Heart left ventricle (tissue), 16 donors: Measurements from ENCODE around the gene ASPDH. TPM values are rescaled to one million over a fixed set of nuclear protein-coding genes. Genes with fewer than 3 reads are reported as not detected.
A peak's percentile ranks its signal among the peaks of the same experiment; 100 is the strongest.

ENCODE experiments used
- ATAC-seq, 4 donors: fragments of 200-7000 bp; cut with Tn5 transposase; one replicate each; pipeline ENCODE4 v1.9.1; 2020 to 2022; ENCODE audit warnings: moderate library complexity in 4 of 4, mild to moderate bottlenecking in 3 of 4, moderate number of reproducible peaks in 1 of 4
- DNase-seq, 5 donors: peaks; one replicate each; pipeline ENCODE4 v3.0.0-alpha.2; 2020
- H3K27ac ChIP-seq, 12 donors: fragments of 200-600 bp; sonication (generic) in 4 of 12; one replicate each; pipeline versions ENCODE4 v1.5.0 to v1.8.0; 2016 to 2022; ENCODE audit warnings: mild to moderate bottlenecking in 2 of 12
- H3K27me3 ChIP-seq, 9 donors: fragments of 200-600 bp; sonication (generic) in 2 of 9; one replicate each; pipeline versions ENCODE4 v1.5.1 to v1.8.0; 2016 to 2022; ENCODE audit warnings: mild to moderate bottlenecking in 3 of 9
- H3K36me3 ChIP-seq, 9 donors: fragments of 200-600 bp; sonication (generic) in 2 of 9; one replicate each; pipeline versions ENCODE4 v1.5.0 to v1.8.0; 2018 to 2022; ENCODE audit warnings: mild to moderate bottlenecking in 2 of 9
- H3K4me1 ChIP-seq, 12 donors: fragments of 200-600 bp; sonication (generic) in 4 of 12; one replicate each; pipeline versions ENCODE4 v1.5.0 to v1.8.0; 2016 to 2022; ENCODE audit warnings: mild to moderate bottlenecking in 3 of 12
- H3K4me3 ChIP-seq, 12 donors: fragments of 200-600 bp; sonication (generic) in 4 of 12; one replicate each; pipeline versions ENCODE4 v1.5.0 to v1.8.0; 2017 to 2022; ENCODE audit warnings: mild to moderate bottlenecking in 9 of 12, moderate library complexity in 4 of 12
- H3K9me3 ChIP-seq, 12 donors: fragments of 200-600 bp; sonication (generic) in 4 of 12; one replicate each; pipeline versions ENCODE4 v1.5.0 to v1.8.0; 2016 to 2022; ENCODE audit warnings: mild to moderate bottlenecking in 1 of 12
- POLR2A ChIP-seq, 2 donors: fragments of 450-650 bp; IDR thresholded peaks; one replicate each; pipeline ENCODE4 v1.6.1; 2017; ENCODE audit warnings: antibody characterized with exemption in 2 of 2, mild to moderate bottlenecking in 2 of 2, moderate library complexity in 2 of 2
- WGBS, 4 donors: extraction: QIAGEN DNeasy Blood & Tissue Kit in 2 of 4; methylation state at CpG; one replicate each; pipeline versions ENCODE4 v1.1.5 to v1.1.7; 2013 to 2018; 5-methylcytosine and 5-hydroxymethylcytosine counted together
- intact Hi-C, 10 donors: fragments of 100-400 bp; cut with DNase I; formaldehyde crosslinking; loops; one replicate each; pipeline versions ENCODE4 v1.11.1 to v1.14.2; 2022
- polyA plus RNA-seq, 2 donors: library from polyadenylated mRNA; stranded (reverse); fragments of 200-250 nt; gene quantifications; one replicate each; pipeline ENCODE4 v1.2.3, GENCODE V29; 2013
- total RNA-seq, 9 donors: library from RNA; depleted of rRNA in 2 of 9; stranded (reverse); fragments of >200 nt in 2 of 9; fragmentation: NEBNext Ultra II Directional in 3 of 9; extraction: Animal tissue kit (Norgen Biotek cat#: 25700) in 3 of 9; gene quantifications; one replicate each; pipeline versions ENCODE4 v1.1.0 to v1.2.4, GENCODE V29; 2016 to 2023
- TF ChIP-seq, protein P1 (sequence below), 12 donors: fragments of 200-600 bp; sonication (generic) in 4 of 12; IDR thresholded peaks; one replicate each; pipeline versions ENCODE4 v1.5.0 to v1.8.0; 2018 to 2022; ENCODE audit warnings: antibody characterized with exemption in 12 of 12, mild to moderate bottlenecking in 5 of 12
- donor health status: ischemic (EF 13 %, LVEDD 7.1; RV severe dilation, severe dysfunction).
- donor health status: healthy with polysubstance abuse.
- donor health status: DM: no; HTN: yes; CAD: no.
- donor health status: DM: no; HTN: no; CAD: no.
- donor health status: ischemic (EF 25% LVEDD 6.9; RV normal size, moderate dysfunction).
- donor health status: ischemic (EF 25% LVEDD 5.7; RV mildly dilated, moderate dysfunction).
- donor health status: healthy.
- donor health status: DM: yes; HTN: yes; CAD: no.
- donor health status: ischemic (EF 35%, LVEDD 5.7; RV mildly dilated, moderate dysfunction).
- donor health status: nonischemic (EF 11% LVEDD 7.7; RV severe dilation, severe dysfunction).
- donor health status: DM: yes; HTN: yes; CAD: no.
- donor health status: PGD.
- donor health status: ischemic (EF 29% LVEDD 5.4; RV normal size, mild dysfunction).
- donor health status: nonischemic (EF 23%, LVEDD 6.1; RV moderate dilation, normal function).

The ASPDH gene
- total and polyA plus RNA-seq, 11 donors, result not detected

DNA sequence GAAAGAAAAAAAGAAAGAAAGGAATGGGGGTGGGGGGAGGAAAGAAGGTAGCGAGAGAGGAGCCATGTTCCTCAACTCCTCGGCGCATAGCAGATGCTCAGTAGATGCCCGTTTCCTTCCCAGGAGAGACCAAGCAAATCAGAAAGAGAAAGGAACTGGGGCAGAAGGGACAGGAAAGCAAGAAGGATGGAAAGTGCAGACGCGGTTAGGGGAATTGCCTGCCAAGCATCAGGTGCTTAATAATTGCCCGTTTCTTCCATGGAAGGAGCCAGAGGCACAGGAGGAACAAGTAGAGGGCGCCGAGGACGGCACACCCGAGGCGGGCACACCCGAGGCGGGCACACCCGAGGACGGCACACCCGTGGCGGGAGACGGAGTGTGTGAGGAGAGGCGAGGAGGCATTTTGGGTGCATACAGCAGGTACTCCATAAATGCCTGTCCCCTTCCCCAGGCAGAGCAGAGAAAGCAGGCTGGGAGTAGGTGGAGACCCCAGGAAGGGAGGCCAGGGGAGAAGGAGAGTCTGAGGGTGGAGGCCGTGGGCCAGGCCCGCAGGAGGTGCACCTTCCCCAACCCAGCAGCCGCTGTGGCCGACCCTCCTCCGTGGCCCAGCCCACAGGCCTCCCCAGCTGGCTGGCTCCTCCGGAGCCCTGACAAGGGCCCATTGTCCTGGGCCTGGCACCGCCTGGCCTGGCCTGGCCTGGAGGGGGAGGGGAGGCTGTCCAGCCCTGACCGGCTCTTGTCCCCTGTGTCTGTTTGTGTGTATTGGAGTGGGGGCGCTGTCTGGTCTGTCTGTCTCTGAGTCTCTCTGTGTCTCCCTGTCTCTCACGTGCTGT, 17.3 kb downstream of the ASPDH start:
- no peaks in the 10 kb centered on the region for H3K27me3 ChIP-seq
- TF ChIP-seq POLR2A (IDR thresholded peaks at IDR 0.05), result peak in 1 of 2 donors; percentile 78
- TF ChIP-seq, protein P1, sequence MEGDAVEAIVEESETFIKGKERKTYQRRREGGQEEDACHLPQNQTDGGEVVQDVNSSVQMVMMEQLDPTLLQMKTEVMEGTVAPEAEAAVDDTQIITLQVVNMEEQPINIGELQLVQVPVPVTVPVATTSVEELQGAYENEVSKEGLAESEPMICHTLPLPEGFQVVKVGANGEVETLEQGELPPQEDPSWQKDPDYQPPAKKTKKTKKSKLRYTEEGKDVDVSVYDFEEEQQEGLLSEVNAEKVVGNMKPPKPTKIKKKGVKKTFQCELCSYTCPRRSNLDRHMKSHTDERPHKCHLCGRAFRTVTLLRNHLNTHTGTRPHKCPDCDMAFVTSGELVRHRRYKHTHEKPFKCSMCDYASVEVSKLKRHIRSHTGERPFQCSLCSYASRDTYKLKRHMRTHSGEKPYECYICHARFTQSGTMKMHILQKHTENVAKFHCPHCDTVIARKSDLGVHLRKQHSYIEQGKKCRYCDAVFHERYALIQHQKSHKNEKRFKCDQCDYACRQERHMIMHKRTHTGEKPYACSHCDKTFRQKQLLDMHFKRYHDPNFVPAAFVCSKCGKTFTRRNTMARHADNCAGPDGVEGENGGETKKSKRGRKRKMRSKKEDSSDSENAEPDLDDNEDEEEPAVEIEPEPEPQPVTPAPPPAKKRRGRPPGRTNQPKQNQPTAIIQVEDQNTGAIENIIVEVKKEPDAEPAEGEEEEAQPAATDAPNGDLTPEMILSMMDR (IDR thresholded peaks at IDR 0.05), result peak in 3 of 12 donors; percentile 10 to 17 (median 13)
- H3K4me1 ChIP-seq, result peaks cover 0 to 9% (median 0%) of the 10 kb centered on the region in 12 donors
- peak; percentile 38 to 61 (median 56) for ATAC-seq
- DNase-seq, result peak; percentile 71 to 89 (median 79)
- peak overlapping the region in 4 of 12 donors; percentile 20 to 61 (median 44) for H3K4me3 ChIP-seq
- intact Hi-C loops, result no loop called here
- WGBS, 4 donors, result 33 to 48% (median 44%) methylated on average over 29 to 30 of the region's 30 CpGs
- peak overlapping the region in 7 of 12 donors; percentile 27 to 85 (median 58) for H3K27ac ChIP-seq
- H3K36me3 ChIP-seq, result no peaks in the 10 kb centered on the region
- no peaks in the 10 kb centered on the region for H3K9me3 ChIP-seq

- intact Hi-C loops, result no loop called here
- DNase-seq (no peak), ATAC-seq (peak in 2 of 4 donors; percentile 0 to 1)
- no peaks in the 10 kb centered on the region for H3K27me3 ChIP-seq
- TF ChIP-seq, protein P1 (IDR thresholded peaks at IDR 0.05), result no peak
- no peak for TF ChIP-seq POLR2A (IDR thresholded peaks at IDR 0.05)
- peaks cover 0 to 18% (median 0%) of the 10 kb centered on the region in 12 donors for H3K4me1 ChIP-seq
- H3K27ac ChIP-seq, result peak overlapping the region in 1 of 12 donors; percentile 51
- H3K36me3 ChIP-seq, result no peaks in the 10 kb centered on the region
- WGBS, 4 donors, result 53 to 56% (median 54%) methylated on average over 5 of the region's 5 CpGs
- H3K9me3 ChIP-seq, result no peaks in the 10 kb centered on the region
- H3K4me3 ChIP-seq, result no peak overlapping the region
Measured at GRCh38 chr19:50495020-50495531, 18.6 kb downstream of the ASPDH start.

- DNase-seq, result peak in 3 of 5 donors; percentile 29 to 48 (median 41)
- Histone ChIP-seq H3K27me3 (no peaks in the 10 kb centered on the region), H3K27ac (no peak overlapping the region), H3K4me3 (no peak overlapping the region), H3K9me3 (no peaks in the 10 kb centered on the region), H3K4me1 (peaks cover 0 to 18% (median 0%) of the 10 kb centered on the region in 12 donors), H3K36me3 (no peaks in the 10 kb centered on the region)
- no peak for TF ChIP-seq POLR2A (IDR thresholded peaks at IDR 0.05)
- TF ChIP-seq, protein P1 (IDR thresholded peaks at IDR 0.05), result no peak
- WGBS, 4 donors, result 40 to 50% (median 46%) methylated on average over 7 of the region's 7 CpGs
- ATAC-seq, result peak in 1 of 4 donors; percentile 3
- intact Hi-C loops, result no loop called here
Measured at GRCh38 chr19:50494186-50495019, 19.3 kb downstream of the ASPDH start.
